Panc1 (cell line): ENCODE results near the gene MOB3A.

Experiments used
- CTCF ChIP-seq: fragments of 450-650 bp; IDR thresholded peaks from 2 replicates; pipeline ENCODE4 v1.5.1; 2017; ENCODE audit warnings: mild to moderate bottlenecking
- REST ChIP-seq, 2 experiments: IDR thresholded peaks; 2 replicates each; pipeline ENCODE4 v1.6.1; 2011 to 2012; ENCODE audit warnings: low read depth in 2 of 2, control low read depth in 1 of 2, low read length in 1 of 2, mild to moderate bottlenecking in 1 of 2, moderate library complexity in 1 of 2; ENCODE audit not compliant: insufficient read depth in 1 of 2
- SIN3A ChIP-seq: IDR thresholded peaks from 2 replicates; pipeline ENCODE4 v1.6.1; 2012; ENCODE audit warnings: low read depth, mild to moderate bottlenecking, low read length, moderate library complexity, borderline replicate concordance; ENCODE audit not compliant: insufficient read depth
- TCF7L2 ChIP-seq: IDR thresholded peaks from 2 replicates; pipeline ENCODE4 v1.6.1; 2011; ENCODE audit warnings: mild to moderate bottlenecking, low read depth, low read length, inconsistent platforms

- TF ChIP-seq CTCF, result no peak
- TF ChIP-seq REST (IDR thresholded peaks at IDR 0.05; ENCODE audit: insufficient read depth in 1 of 2, low read depth in 2 of 2, low read length in 1 of 2), result no peak
- TF ChIP-seq TCF7L2, result no peak
- no peak for TF ChIP-seq SIN3A
Measured at GRCh38 chr19:2126879-2127518, 30.9 kb upstream of the MOB3A start.
